Measurements from ENCODE around the gene TET3. TPM values are rescaled to one million over a fixed set of nuclear protein-coding genes. Genes with fewer than 3 reads are reported as not detected.

The TET3 gene
- total RNA-seq, 1 donor, result 6.1 TPM

- no peak overlapping the region for H3K4me3 ChIP-seq (ENCODE audit: low read depth, low read length)
- no peak for DNase-seq (ENCODE audit: low read depth)
- no peak for TF ChIP-seq CTCF (IDR thresholded peaks at IDR 0.05; ENCODE audit: insufficient read depth, low read length)
These were observed 20.5 kb upstream of the TET3 start for GRCh38 chr2:73964223-73964622.

- no peak for TF ChIP-seq CTCF (IDR thresholded peaks at IDR 0.05; ENCODE audit: insufficient read depth, low read length)
- no peak overlapping the region for H3K4me3 ChIP-seq (ENCODE audit: low read depth, low read length)
- no peak for DNase-seq (ENCODE audit: low read depth)
These were observed 19.7 kb upstream of the TET3 start for GRCh38 chr2:73965053-73965452.

- no peak for TF ChIP-seq CTCF (IDR thresholded peaks at IDR 0.05; ENCODE audit: insufficient read depth, low read length)
- DNase-seq (ENCODE audit: low read depth), result no peak
- H3K4me3 ChIP-seq (ENCODE audit: low read depth, low read length), result no peak overlapping the region
These were observed 16.3 kb upstream of the TET3 start for GRCh38 chr2:73968357-73968937.

- no peak overlapping the region for H3K4me3 ChIP-seq (ENCODE audit: low read depth, low read length)
- TF ChIP-seq CTCF (IDR thresholded peaks at IDR 0.05; ENCODE audit: insufficient read depth, low read length), result no peak
- DNase-seq (ENCODE audit: low read depth), result no peak
These were observed 15.4 kb upstream of the TET3 start for GRCh38 chr2:73969356-73969755.

GRCh38 chr2:73970141-73970803 is 14.4 kb upstream of the TET3 start:
- no peak for TF ChIP-seq CTCF (IDR thresholded peaks at IDR 0.05; ENCODE audit: insufficient read depth, low read length)
- H3K4me3 ChIP-seq (ENCODE audit: low read depth, low read length), result no peak overlapping the region
- no peak for DNase-seq (ENCODE audit: low read depth)

- DNase-seq (ENCODE audit: low read depth), result peak; percentile 38
- no peak for TF ChIP-seq CTCF (IDR thresholded peaks at IDR 0.05; ENCODE audit: insufficient read depth, low read length)
- no peak overlapping the region for H3K4me3 ChIP-seq (ENCODE audit: low read depth, low read length)
These were observed 13.7 kb upstream of the TET3 start for GRCh38 chr2:73970850-73971471.
